ENCODE measurements around the gene EPHB2.
"Not testable (repeated sequence)": the region's sequence is repeated elsewhere in the genome, so short reads cannot be mapped to it uniquely, and the experiment has no call there.

Gene EPHB2

DNA sequence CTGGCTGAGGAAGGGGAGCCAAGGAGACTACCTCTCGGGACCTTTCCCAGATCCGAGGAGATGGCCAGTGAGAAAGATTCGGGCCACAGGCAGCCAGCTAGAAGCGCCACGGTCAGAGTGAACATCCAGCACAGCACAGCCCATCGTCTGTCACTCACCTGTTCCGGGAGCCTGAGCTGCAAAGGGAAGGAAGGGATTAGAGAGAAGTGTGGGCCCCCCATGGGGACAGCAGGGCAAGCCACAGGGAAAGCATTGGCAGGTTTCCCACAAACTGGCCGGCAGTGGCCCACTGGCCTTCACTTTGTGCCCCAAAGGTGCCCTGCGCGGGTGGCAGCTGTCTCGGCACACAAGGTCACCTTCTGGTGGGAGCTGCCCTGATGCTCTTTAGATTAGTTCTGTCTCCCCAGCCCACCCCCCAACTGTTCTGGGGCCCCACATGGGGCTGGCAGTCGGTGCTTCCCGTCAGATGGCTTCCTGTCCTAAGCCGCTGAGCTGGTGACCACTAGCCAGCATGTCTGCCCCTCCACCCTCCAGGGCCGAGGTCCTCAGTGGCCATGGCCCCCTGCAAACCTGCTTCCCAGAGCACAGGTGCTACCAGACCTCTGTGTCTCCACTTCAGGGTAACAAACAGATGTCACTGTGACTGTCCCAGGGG, 205.3 kb downstream of the EPHB2 start:
- no peak for DNase-seq (ENCODE audit: low spot score)

- peak; percentile 45 for DNase-seq (ENCODE audit: low spot score)
Observed at GRCh38 chr1:22916471-22916820, 205.8 kb downstream of the EPHB2 start.

DNA sequence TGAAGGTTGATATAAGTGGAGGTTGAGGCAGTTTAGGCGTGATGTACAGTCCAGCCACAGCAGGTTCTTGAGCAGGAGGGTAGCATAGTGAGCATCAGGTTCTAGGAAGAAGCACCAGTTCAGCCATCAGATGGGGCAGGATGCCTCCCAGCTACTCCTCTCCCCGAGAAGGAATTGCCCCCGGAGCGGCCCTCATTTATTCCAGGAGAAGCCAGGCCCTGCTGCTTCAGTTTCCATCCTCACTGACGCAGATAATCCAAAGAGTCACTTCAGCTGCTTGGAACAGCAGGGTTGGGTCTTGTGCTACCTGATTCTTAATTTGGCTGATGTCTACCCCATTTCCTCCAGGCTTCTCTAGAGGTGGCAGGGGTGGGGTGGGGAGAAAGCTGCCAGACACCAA, 207.3 kb downstream of the EPHB2 start:
- no peak for DNase-seq (ENCODE audit: low spot score)

GRCh38 chr1:22918644-22919043, 208.0 kb downstream of the EPHB2 start:
- DNase-seq (ENCODE audit: low spot score) = no peak

DNA sequence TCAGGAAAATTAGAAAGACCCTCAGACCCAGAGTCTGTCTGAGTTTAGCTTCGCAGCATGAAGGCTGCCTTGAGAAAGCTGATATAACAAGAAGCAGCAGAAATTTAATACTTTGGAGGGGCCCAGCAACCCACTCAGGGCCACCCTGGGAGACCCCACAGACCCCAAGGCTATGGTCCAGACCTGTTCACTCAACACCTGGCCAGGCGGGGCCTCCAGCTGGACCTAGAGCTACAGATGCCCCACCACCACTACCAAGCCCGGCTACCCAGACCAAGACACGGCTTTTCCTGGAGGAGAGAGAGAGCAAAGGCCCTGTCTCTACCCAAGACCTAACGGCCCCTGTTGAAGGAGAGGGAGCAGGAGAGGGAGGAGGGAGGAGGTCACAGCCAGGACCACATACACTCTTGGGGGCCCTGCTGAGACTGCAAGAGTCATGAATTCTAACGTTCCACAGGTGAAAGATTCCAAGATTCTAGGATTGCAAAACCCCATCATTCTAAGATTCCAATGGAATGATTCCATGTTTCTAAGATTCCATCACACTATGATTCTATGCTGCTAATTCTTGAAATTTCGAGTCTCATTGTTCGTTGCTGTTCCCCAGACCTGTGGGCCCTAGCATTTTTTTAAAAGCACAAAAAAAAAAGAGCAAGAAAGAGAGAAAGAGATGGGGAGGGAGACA, 208.8 kb downstream of the EPHB2 start:
- DNase-seq (ENCODE audit: low spot score) = no peak

- DNase-seq (ENCODE audit: low spot score) = no peak
Observed at GRCh38 chr1:22920026-22920733, 209.5 kb downstream of the EPHB2 start.

- no peak for DNase-seq (ENCODE audit: low spot score)
Observed at GRCh38 chr1:22920734-22921451, 210.3 kb downstream of the EPHB2 start.

DNA sequence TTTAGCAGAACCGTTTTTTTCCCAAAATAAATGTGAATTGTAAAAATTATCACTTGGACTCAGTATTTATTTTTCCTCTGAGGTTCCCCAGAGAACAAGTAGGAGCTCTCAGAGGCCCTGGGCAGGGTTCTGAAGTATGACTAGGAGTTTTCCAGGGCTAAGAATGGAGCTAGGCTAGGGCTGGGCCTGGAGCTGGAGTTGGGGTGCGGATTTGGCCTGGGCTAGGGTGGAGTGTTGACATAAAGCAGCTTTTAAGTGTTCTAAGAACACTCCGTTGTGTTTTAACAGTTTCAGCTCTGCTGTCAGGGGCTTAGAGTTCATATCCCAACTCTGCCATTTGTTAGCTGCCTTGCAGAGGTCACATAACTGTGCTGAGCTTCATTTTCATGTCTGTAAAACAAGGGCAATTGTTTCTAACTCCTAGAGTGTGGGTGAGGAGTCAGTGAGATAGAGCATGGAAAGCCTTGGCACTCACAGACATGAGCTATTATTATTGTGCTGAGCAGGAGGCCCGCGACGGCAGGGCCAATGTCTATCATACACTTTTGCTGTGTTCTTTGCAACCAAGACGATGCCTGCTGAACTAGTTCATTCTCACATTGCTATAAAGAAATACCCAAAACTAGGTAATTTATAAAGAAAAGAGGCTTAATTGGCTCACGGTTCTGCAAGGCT, 210.9 kb downstream of the EPHB2 start:
- no peak for DNase-seq (ENCODE audit: low spot score)

DNA sequence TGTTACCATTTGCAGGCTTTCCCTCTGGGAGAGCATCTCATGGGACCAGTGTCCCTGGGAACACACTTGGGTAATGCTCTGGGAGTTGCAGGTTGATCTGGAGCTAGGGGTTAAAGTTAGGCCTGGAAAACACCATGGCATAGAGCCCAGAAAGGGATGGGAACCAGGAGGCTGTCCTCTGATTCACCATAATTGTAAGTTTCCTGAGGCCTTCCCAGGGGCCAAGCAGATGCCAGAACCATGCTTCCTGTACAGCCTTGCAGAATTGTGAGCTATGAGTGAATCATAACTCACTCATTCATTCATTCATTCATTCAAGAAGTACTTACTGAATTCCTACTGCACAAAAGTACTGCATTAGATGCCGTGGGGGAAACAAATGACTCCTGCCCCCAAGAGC, 212.0 kb downstream of the EPHB2 start:
- no peak for DNase-seq (ENCODE audit: low spot score)

DNA sequence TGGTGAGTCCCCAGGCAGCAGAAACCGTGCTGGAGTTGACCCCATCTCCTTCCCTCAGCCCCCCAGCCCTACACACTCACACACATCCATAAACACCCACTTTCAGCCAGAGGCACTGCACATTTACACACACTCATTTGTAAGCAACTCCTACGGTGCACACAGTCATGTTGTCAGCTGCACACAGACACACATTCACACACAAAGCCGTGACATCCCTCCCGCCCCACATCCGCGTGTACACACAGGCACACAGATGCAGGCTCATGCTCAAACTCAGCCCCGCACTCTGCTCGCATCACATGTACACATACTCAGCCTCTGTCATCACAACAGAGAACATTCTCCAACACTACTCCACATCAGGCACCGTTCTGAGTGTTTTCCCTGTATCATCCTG, 214.5 kb downstream of the EPHB2 start:
- DNase-seq (ENCODE audit: low spot score) = no peak

DNA sequence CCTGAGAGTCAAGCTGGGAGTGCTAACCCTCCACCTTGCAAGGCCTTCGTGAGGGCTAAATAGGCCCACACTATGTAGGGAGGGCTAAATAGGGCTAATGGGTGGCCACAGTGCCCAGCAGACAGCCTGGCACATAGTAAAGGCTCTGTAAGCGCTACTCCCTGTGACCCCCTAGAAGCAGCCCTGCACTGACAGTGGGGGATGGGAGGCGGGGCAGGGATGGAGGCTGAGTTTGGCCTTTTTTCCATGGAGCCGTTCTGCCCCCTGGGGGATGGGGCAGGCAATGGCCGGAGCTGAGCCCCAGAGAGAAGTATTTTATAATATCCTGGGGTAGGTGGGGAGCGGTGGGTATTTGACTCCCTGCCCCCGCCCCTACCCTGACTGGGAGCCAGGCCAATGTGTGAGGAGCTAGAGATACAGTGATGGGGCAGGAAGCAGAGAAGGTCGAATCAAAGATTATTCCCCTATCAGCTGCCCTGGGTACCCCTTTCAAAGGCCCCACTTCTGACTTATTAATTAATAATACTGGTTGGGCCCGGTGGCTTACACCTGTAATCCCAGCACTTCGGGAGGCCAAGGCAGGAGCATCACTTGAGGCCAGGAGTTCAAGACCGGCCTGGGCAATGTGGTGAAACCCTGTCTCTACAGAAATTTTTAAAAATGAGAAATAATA, 219.7 kb downstream of the EPHB2 start:
- DNase-seq (ENCODE audit: low spot score) = peak; percentile 97

- no peak for DNase-seq (ENCODE audit: low spot score)
Observed at GRCh38 chr1:22932803-22933470, 222.3 kb downstream of the EPHB2 start.

DNA sequence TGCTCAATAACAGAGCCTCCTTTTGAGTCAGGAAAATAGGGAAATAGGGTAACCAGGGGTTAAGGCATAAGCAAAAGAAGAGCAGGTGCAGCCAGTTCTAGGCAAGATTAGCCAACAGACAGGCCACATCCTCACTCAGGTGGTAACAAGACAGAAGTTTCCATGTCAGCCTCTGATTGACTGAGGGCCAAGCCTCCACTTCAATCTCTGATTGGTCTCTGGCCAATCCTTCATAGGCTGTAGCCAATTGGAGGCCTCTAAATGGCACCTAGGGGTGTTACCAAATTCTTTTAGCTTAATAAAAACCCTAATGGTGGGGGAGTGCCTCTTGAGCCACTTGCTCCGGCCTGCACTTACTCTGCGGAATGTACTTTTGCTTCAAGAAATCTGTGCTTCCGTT, 224.8 kb downstream of the EPHB2 start:
- no peak for DNase-seq (ENCODE audit: low spot score)

DNA sequence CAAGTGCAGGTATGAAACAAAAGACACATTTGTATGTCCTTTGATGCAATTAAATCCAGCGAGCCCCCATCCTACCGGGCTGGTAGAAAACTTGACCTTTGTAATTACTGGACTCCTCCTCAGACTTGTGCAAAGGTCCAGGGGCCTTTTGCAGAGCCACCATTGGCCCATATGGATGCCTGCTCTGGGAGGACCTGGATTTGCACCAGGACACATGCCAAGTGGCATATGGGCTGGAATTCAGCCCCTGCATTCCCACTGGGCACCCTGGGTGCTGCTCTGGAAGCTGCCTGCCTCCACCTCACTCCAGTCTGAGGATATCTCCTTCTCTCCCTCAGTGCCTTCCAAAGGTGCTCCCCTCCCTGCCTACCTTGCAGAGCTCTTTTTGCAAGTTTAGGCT, 226.0 kb downstream of the EPHB2 start:
- DNase-seq (ENCODE audit: low spot score) = no peak

DNA sequence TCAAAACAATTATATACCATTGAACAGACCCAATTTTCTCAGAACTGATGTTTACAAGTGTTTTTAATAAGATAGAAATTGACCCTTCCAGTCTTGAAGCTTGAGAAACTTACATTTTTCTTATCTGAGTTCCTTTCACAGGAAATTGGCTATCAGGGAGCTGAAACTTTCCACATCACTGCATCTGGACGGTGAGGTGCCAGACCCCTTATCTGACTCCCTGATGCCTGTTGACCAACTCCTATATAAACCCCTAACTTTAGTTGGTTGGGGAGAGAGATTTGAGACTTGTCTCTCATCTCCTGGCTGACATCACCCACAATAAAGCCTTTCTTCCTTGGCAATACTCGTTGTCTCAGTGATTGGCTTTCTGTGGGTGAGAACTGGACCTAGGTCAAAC, 230.6 kb downstream of the EPHB2 start:
- DNase-seq (ENCODE audit: low spot score) = no peak

GRCh38 chr1:22944346-22945055, 233.9 kb downstream of the EPHB2 start:
- no peak for DNase-seq (ENCODE audit: low spot score)

GRCh38 chr1:22945171-22945570, 234.5 kb downstream of the EPHB2 start:
- not testable (repeated sequence) for DNase-seq (ENCODE audit: low spot score)

DNA sequence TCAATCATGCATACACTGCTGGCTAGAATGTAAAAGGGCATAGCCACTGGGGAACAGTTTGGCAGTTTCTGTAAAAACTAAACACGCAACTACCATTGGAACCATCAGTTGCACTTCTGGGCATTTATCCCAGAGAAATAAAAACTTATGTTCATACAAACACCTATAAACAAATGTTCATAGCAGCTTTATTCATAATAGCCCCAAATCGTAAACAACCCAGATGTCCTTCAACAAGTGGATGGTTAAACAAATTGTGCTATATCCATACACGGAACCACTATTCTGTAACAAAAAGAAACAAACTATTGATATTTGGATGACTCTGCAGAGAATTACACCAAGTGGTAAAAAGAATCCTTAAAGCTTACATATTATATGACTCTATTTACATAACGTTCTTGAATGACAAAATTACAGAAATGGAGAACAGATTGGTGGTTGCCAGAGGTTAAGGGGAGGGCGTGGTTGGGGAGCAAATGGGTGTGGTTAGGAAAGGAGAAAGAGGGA, 239.2 kb downstream of the EPHB2 start:
- DNase-seq (ENCODE audit: low spot score) = no peak

DNA sequence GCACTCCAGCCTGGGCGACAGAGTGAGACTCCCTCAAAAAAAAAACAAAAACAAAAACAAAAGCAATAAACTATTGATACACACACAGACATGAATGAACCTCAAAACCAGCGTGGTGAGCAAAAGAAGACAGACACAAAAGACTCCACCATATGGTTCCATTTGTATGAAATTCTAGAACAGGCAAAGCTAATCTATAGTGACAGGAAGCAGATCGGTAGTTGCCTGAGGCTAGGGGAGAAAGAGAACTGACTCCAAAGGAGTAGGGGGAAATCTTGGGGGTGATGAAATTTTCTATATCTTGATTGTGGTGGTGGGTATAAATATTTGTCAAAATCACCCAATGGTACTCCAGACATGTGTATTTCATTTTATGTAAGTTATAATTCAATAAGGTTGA, 241.2 kb downstream of the EPHB2 start:
- DNase-seq (ENCODE audit: low spot score) = no peak

GRCh38 chr1:22952694-22953056, 242.0 kb downstream of the EPHB2 start:
- no peak for DNase-seq (ENCODE audit: low spot score)

Measured in iPS-NIHi11 (cell line).